NK-92 treated with Interleukin-12 subunit alpha and Interleukin-12 subunit beta, amount 100 ng/mL, for 24 hours (cell line): ENCODE measurements around the gene TRAPPC11.

ENCODE experiments used
- DNase-seq: peaks from one replicate; lab custom pipeline; 2025; lab: John Stamatoyannopoulos, UW

The TRAPPC11 gene

DNA sequence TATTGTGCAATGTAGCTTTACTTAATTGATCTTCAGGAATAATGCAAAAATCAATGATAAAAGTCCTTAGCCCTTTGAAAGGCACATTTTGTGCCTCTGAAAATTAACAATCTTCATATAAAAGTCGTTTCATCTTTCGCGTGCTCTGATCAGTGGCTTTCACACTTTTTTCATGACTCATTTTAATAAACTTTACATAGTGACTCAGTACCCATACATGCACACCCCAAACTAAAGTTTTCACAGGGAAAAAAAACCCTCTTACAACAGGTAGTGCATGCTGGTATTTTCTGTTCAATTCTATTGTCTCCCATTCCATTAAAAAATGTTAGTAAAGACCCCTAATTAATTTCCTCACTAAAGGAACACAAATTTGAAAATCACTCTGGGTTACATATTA lies 21.6 kb upstream of the TRAPPC11 start:
- DNase-seq, result no peak

DNA sequence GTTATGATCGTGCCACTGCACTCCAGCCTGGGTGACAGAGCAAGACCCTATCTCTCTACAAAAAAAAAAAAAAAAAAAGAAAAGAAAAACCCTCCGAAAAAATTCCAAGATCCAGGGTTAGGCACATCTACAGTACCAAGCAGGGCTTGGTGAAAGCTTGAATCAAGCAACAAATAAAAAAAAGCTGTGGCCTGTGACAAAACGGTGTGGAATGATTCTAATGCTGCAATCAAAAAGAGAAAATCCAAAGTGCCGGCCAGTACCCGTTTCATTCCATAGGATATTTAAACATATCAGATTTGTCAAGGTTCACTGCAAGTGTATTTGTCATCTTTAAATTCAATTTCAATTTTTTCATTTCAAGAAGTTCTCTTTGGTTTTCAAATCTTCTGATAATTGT lies 20.7 kb upstream of the TRAPPC11 start:
- DNase-seq, result no peak

DNA sequence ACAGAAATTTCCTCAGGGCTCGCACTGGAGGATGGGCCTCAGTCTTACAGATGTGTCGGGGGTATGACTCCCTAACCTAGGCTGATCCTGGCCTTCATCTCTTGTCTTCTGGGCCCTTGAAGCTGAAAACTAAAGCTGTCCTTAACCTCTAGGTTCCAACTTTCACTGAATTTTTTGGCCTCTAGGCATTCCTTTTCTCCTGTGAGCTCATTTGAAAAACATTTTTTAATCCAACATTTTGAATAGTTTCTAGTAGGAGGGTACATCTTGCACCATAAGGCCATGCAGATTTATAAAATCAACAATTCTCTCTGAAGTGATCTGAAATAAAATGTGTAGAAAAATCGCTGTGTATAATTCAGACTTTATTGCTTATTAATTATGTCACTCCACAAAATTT lies 19.8 kb upstream of the TRAPPC11 start:
- DNase-seq, result no peak

DNA sequence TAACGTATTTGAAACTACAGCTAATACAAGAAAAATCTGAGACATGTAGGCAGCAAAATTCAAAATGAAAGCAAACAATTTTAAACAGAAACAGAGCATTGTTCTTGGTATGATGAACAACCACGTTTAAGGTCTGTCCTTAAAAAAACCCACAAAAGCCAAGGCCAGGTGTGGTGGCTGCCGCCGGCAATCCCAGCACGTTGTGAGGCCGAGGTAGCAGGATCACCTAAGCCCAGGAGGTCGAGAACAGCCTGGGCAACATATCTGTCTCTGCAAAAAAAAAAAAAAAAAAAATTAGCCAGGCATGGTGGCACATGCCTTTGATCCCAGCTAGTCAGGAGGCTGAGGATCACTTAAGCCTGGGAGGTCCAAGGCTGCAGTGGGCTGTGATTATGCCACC lies 13.8 kb upstream of the TRAPPC11 start:
- no peak for DNase-seq

DNA sequence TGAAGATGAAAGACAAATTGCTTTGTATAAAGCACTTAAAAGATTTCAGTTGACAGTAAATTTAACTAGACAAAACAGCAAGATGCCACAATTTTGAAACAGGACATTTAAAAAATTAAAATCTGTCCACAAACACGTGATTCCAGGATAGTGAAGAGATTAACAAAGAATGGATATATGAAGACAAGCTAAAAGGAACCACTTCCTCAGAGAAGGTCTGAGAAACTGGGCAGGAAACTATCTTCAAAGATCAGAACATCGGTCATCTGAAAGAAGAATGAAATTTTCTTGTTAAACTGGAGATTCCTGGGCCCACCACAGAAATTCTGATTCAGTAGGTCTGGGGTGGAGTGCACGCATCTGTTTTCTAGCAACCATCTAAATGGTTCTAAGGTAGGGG lies 1.5 kb upstream of the TRAPPC11 start:
- no peak for DNase-seq

DNA sequence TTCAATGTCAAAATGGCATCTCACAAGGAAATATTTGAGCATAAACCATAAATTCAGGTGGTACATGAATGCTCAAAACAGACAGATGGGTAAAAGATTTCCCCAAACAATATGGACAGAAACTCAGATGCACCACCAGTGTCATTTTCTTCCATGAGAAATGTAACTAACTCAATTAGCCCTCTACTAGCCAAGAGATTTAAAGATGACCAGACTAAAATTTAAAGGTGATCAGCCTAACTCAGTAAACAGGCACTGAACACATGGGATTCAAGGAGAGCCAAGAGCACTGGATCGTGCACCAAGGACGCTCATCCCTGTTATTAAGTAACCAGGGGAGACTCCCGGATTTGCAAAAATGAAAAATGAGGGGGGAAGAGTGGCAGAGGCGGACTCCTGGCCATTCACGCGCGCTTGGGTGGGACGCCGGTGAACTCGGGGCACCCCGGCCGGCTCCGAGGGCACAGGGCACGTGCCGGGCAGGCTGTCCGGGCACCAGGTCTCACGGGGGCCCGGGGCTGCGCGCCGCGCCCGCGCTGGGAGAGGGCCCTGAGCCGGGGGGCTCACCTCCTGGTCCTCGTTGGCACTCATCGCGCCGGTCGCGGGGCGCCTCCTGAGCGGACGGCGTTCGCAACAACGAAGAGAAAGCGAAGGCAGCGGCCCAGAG lies 598 bp upstream of the TRAPPC11 start:
- DNase-seq, result no peak

DNA sequence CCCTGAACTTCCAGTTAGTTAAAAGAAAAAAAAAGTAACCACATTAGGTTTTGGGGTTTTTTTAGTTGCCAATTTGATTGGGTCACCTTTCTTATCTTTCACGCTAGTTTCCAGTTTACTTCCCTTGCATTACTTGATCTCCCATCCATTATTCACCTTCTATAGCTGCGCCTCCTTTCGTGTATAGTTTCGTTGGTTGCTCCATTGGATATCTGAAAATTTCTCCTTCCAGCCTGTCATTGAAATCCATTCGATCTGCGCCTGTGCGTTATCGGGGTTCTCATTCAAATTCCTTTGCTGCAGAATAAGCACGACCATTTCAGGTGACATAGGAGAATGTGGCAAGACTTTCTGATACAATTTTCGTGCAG lies 764 bp downstream of the TRAPPC11 start:
- DNase-seq, result no peak

DNA sequence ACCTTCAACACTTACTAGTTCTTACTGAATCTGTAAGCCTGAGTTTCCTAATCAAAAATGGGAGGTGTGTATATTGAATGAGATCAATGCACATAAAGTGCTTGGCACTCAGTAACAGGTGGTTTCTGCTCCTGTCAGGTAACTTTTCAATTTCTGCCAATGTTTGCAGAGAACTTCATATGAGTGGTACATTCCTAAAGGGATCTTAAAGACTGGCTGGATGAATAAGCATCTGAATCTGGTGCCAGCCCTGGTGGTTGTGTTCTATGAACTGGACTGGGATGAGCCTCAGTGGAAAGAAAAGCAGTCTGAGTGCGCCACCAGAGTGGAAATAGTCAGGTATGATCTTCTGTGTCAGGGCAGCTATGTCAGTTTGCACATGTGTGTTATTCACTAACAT lies 7.0 kb downstream of the TRAPPC11 start:
- no peak for DNase-seq

DNA sequence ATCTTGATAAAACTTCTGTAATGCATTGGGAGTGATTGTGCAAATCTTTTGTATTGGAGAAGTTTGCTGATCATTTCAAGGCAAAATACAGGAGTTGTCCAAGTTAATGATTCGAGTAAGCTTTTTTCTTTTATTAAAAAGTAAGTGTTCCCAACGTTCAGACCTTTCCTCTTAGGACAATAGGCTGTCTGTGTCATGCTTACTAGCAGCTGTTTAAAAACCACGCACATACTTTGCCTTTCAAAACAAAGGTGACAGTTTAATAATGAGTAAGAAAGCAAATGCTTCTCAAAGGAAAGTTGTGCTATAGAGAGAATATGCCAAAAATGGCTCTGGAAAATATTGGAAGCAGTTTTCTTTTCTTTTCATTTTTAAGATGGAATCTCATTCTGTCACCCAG lies 11.2 kb downstream of the TRAPPC11 start:
- no peak for DNase-seq

DNA sequence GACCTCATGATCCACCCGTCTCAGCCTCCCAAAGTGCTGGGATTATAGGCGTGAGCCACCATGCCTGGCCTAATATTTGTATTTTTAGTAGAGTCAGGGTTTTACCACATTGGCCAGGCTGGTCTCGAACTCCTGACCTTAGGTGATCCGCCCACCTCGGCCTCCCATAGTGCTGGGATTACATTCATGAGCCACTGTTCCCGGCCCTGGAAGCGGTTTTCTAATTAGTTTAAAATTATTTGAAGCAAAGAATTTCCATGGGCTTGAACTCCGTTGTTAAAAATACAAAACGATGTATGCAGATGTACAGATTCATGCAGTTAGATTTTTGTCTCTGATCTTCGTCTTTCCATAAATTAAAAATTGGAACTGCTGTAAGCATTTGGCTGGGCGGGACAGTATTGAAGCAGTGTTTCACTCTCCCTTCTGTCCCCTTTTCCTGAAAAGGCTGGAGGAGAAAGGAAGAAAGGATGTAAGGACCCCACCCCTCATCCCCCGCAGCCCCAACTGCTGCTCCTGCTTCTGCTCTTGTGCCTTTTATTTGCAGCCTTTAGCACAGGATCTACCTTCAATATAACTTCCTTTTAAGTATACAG lies 12.0 kb downstream of the TRAPPC11 start:
- no peak for DNase-seq

DNA sequence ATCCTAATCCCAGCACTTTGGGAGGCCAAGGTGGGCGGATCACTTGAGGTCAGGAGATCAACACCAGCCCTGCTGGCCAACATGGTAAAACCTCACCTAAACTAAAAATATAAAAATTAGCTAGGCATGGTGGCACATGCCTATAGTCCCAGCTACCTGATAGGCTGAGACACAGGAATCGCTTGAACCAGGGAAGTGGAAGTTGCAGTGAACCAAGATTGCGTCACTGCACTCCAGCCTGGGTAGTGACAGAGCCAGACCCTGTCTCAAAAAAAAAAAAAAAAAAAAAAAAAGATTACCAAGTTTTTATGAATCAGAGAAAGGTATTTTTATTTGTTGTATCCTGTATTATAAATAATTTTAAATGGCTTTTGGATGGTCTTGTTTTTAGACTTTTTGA lies 15.1 kb downstream of the TRAPPC11 start:
- no peak for DNase-seq

DNA sequence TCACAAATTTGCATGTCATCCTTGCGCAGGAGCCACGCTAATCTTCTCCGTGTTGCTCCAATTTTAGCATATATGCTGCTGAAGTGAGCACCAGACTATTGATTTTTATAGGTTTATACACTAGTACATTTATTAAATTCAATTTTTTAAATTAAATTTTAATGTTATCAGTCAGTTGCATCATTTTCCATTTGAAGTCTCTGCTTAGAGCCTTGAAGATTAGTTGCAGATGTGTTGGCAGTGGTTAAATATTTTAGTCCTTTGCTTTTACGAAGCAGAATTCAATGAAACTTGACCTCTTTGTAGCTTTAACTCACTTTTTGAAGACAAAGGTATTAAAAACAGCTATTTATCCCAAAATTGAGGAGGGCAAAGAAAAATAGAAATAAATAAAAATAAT lies 16.5 kb downstream of the TRAPPC11 start:
- DNase-seq, result no peak

DNA sequence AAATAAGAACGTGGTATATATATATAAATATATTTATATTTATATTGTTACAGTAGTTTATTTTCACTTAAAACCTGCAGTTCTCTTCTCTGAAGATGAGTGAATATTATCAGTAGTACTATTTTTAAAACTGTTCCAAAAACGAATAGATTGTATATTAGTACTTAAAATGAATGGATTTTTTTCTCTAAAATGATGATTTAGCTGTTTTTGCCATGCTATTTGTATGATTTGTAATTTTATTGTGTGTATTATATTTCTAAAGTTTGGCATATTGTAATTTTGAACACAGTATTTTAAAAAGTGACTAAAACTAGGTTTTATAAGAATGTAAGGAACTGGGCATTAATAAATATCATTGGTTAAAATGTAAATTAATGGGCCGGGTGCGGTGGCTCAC lies 22.0 kb downstream of the TRAPPC11 start:
- DNase-seq, result no peak

DNA sequence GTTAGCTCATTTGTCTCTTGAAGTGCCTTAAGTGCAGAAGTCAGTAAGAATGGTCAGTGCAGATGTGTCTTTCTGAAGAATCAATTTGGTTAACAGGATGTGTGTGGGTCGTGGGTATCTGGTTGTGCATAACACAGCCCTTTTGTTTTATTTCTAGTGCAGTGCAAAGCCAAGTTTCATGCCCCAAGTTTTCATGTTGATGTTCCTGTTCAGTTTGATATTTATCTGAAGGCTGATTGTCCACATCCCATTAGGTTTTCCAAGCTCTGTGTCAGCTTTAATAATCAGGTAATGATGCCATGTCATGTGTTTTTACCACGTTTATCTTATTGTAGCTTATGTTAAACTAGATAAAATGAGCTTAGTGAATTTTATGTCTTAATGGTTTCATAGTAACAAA lies 27.4 kb downstream of the TRAPPC11 start:
- no peak for DNase-seq

DNA sequence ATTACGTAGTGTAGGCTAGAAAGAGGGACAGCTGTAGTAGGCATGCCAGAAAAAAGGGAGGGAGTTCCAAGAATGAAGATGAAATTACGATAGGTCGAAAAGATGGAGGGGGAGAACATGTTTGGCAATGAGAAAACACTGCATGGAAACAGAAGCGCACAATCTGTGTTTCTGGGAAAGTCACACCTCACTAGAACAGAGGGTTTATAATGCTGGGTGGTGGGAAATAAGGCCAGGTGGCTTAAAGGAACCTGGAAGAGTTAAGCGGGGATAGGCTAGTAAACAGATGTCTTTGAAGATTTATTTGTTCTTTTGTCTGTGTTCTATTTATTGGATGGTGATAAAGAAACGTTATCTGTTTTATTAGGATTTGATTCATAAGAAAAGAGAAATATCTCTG lies 29.1 kb downstream of the TRAPPC11 start:
- no peak for DNase-seq

DNA sequence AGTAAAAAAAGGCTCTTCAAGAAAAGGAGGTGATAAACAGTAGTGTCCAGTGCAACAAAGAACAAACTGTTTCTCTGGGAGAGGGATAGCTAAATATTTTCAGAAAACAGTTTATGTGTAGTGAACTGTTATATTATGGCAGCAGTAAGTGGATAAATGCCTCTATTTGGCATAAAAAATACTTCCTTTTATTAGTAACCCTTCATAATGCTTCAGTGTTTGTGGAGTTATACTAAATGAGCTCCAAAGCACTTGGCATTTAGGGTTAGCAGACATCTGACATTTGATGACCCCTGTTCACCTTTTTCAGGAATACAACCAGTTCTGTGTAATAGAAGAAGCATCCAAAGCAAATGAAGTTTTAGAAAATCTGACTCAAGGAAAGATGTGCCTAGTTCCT lies 31.9 kb downstream of the TRAPPC11 start:
- DNase-seq, result no peak

DNA sequence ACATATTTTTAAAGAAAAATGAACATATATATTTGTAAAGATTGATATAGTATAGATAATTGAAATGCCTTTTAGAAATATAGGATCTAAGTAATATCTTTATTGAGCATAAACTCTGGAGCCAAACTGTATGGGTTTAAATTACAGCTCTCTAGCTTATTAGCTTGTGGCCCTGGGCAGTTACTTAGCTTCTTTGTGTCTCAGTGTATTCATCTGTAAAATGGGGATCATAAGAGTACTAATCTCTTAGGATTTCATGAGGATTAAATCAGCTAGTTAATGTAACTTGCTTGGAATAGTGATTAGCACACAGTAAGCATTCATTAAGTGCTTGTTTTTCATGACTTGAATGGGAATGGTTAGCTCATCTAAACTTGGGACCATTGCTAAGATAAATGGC lies 32.8 kb downstream of the TRAPPC11 start:
- DNase-seq, result no peak

DNA sequence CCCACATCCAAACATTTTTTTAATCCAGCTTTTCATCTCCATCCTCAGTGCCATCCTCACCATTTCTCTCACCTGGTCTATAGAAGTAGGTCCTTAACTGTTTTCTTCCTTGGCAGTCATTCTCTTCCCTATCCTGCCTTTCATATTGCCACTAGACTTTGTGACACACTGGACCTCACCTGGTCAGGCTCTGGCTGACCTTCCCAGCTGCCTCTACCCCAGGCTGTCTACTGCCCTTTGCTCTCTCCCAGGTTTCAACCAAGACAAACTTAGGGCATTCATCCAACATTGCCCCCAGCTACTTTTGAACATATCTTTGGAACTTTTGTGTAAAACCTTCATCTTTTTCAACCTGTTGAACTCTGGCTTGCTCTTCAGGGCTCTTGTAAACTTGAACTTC lies 39.8 kb downstream of the TRAPPC11 start:
- DNase-seq, result no peak

DNA sequence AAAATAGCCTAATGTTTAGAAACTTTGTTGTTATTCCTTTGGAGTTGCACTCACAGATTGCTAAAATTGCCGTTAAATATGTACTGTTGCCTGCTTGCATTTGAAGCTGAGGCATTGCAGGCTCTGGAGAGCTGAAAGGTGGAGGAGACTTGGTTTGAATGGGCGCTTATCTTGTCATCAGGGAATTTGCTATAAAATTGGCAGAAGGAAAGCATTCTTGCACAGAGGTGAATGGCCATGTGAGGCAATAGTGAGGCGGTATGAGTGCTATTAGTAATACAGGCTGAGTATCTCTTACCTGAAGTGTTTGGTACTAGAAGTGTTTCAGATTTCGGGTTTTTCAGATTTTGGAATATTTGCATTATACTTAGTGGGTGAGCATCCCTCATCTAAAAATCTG lies 41.3 kb downstream of the TRAPPC11 start:
- no peak for DNase-seq

DNA sequence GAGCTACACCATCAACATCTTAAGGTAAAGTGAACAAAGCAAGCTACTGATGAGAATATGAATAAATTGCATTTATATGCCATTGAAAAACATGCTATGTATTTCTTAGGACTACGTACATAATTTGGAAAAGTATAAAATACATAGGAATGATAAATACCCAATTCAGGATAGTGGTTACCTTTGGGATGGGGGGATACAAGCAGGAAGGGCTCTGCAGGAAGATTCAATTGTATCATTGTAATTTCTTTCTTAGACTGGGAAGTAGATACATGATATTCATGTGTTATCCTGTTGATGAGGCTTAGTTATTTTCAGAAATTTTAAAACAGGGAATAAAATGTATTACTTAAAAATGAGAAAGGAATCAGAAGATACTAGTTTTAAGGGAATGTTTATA lies 43.4 kb downstream of the TRAPPC11 start:
- no peak for DNase-seq

DNA sequence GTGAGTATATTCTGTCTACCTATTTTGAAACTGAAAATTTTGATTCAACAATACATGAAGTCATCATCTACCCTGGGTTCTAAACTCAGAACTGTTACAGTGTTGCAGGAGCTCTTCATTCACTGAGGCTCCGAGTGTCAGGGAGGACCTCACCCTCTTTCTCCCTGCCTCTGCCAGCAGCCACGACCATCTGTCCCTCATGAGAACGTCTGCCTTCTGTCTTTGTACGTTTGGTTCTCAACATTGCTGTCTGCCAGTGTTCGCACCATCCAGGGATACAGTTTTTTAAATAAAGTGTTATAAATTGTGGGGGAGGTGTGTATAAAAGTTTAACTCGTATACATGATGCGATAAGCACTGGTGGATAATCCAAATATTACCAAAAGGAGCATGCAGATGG lies 55.5 kb downstream of the TRAPPC11 start:
- DNase-seq, result no peak

DNA sequence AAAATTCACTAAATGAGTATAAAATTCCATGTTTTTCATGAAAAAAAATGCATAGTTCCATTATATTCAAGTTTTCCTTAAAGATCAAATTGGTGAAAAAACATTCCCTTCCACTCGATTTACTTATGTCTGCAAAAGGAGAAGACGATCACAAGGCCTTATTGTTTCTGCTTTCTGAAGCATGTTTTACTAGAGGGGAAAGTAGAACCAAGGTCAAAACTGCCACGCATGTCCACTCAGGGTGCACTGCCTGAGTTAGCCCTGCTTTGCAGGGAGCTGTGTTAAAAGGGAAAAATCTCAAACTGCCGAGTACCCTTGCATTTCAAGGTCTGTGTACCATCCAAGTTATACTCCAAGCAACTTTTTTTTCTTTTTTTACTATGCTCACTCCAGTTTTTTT lies 57.2 kb downstream of the TRAPPC11 start:
- no peak for DNase-seq

DNA sequence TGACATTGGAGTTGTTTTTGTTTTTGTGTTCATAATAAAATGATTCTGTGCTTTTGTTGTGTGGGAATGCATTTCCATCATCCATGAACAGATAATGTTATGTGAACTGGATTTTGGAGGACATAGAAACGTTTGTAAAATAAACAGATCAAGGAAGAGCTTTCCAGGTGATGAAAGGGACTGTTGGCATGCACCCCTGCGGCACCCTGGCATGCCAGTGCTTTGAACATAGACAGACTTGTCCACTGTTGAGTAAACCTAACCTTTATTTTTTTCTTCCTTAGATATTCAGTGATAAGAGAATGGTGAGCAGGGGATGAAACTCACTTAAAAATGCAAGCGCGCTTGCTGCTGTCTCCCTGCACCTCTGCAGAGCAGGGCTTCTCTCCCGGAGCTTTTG lies 59.8 kb downstream of the TRAPPC11 start:
- DNase-seq, result no peak
